ENCODE results near the gene MRPS18C.
"Not testable (repeated sequence)": the region's sequence is repeated elsewhere in the genome, so short reads cannot be mapped to it uniquely, and the experiment has no call there.

The MRPS18C gene

GRCh38 chr4:83501671-83502070, 45.8 kb downstream of the MRPS18C start:
- H3K4me3 ChIP-seq (ENCODE audit: low read depth in 1 of 2, low read length in 2 of 2); H3K27me3 ChIP-seq (ENCODE audit: low read depth, low read length); H3K27ac ChIP-seq (ENCODE audit: low read length); H3K9me3 ChIP-seq (ENCODE audit: control insufficient read depth in 1 of 2, low read length in 2 of 2); H3K36me3 ChIP-seq (ENCODE audit: control insufficient read depth in 1 of 2, insufficient read depth in 2 of 2, low read length in 2 of 2); H3K4me1 ChIP-seq (ENCODE audit: control insufficient read depth in 1 of 2, insufficient read depth in 2 of 2, low read length in 2 of 2): not testable (repeated sequence)

GRCh38 chr4:83503974-83504373, 48.1 kb downstream of the MRPS18C start:
- Histone ChIP-seq H3K4me3 (ENCODE audit: low read depth in 1 of 2, low read length in 2 of 2) (no peak overlapping the region), H3K27ac (ENCODE audit: low read length) (no peak overlapping the region), H3K9me3 (ENCODE audit: control insufficient read depth in 1 of 2, low read length in 2 of 2) (no peaks in the 10 kb centered on the region), H3K36me3 (ENCODE audit: control insufficient read depth in 1 of 2, insufficient read depth in 2 of 2, low read length in 2 of 2) (no peaks in the 10 kb centered on the region), H3K4me1 (ENCODE audit: control insufficient read depth in 1 of 2, insufficient read depth in 2 of 2, low read length in 2 of 2) (no peaks in the 10 kb centered on the region), H3K27me3 (ENCODE audit: low read depth, low read length) (no peaks in the 10 kb centered on the region)

GRCh38 chr4:83504503-83504902, 48.6 kb downstream of the MRPS18C start:
- no peak overlapping the region for H3K4me3 ChIP-seq (ENCODE audit: low read depth in 1 of 2, low read length in 2 of 2)
- no peaks in the 10 kb centered on the region for H3K36me3 ChIP-seq (ENCODE audit: control insufficient read depth in 1 of 2, insufficient read depth in 2 of 2, low read length in 2 of 2)
- no peaks in the 10 kb centered on the region for H3K4me1 ChIP-seq (ENCODE audit: control insufficient read depth in 1 of 2, insufficient read depth in 2 of 2, low read length in 2 of 2)
- H3K27me3 ChIP-seq (ENCODE audit: low read depth, low read length), result no peaks in the 10 kb centered on the region
- H3K27ac ChIP-seq (ENCODE audit: low read length), result no peak overlapping the region
- no peaks in the 10 kb centered on the region for H3K9me3 ChIP-seq (ENCODE audit: control insufficient read depth in 1 of 2, low read length in 2 of 2)

- Histone ChIP-seq H3K36me3 (ENCODE audit: control insufficient read depth in 1 of 2, insufficient read depth in 2 of 2, low read length in 2 of 2) (no peaks in the 10 kb centered on the region), H3K4me1 (ENCODE audit: control insufficient read depth in 1 of 2, insufficient read depth in 2 of 2, low read length in 2 of 2) (no peaks in the 10 kb centered on the region), H3K27ac (ENCODE audit: low read length) (no peak overlapping the region), H3K9me3 (ENCODE audit: control insufficient read depth in 1 of 2, low read length in 2 of 2) (no peaks in the 10 kb centered on the region), H3K4me3 (ENCODE audit: low read depth in 1 of 2, low read length in 2 of 2) (no peak overlapping the region), H3K27me3 (ENCODE audit: low read depth, low read length) (no peaks in the 10 kb centered on the region)
These were observed 49.1 kb downstream of the MRPS18C start for GRCh38 chr4:83504996-83505395.

GRCh38 chr4:83509156-83509585, 53.3 kb downstream of the MRPS18C start:
- H3K27ac ChIP-seq (ENCODE audit: low read length), result not testable (repeated sequence)

GRCh38 chr4:83510442-83510841, 54.6 kb downstream of the MRPS18C start:
- H3K9me3 ChIP-seq (ENCODE audit: control insufficient read depth in 1 of 2, low read length in 2 of 2), result no peaks in the 10 kb centered on the region
- no peak overlapping the region for H3K4me3 ChIP-seq (ENCODE audit: low read depth in 1 of 2, low read length in 2 of 2)
- no peaks in the 10 kb centered on the region for H3K4me1 ChIP-seq (ENCODE audit: control insufficient read depth in 1 of 2, insufficient read depth in 2 of 2, low read length in 2 of 2)
- H3K27me3 ChIP-seq (ENCODE audit: low read depth, low read length), result no peaks in the 10 kb centered on the region
- no peaks in the 10 kb centered on the region for H3K36me3 ChIP-seq (ENCODE audit: control insufficient read depth in 1 of 2, insufficient read depth in 2 of 2, low read length in 2 of 2)
- H3K27ac ChIP-seq (ENCODE audit: low read length), result no peak overlapping the region

More at GRCh38 chr4:83509156-83509585, 53.3 kb downstream of the MRPS18C start:
- not testable (repeated sequence) for H3K4me3 ChIP-seq (ENCODE audit: low read depth in 1 of 2, low read length in 2 of 2); H3K36me3 ChIP-seq (ENCODE audit: control insufficient read depth in 1 of 2, insufficient read depth in 2 of 2, low read length in 2 of 2); H3K4me1 ChIP-seq (ENCODE audit: control insufficient read depth in 1 of 2, insufficient read depth in 2 of 2, low read length in 2 of 2); H3K27me3 ChIP-seq (ENCODE audit: low read depth, low read length); H3K9me3 ChIP-seq (ENCODE audit: control insufficient read depth in 1 of 2, low read length in 2 of 2)

All from muscle layer of duodenum (tissue), 2 donors.